WTC11 (cell line): Measurements from ENCODE around the gene PMAIP1.

ENCODE experiments used
- CREB1 ChIP-seq: sonication (generic); formaldehyde crosslinking; IDR thresholded peaks from 2 replicates; pipeline ENCODE4 v1.8.0; 2023; ENCODE audit warnings: mild to moderate bottlenecking, missing genetic modification reagents
- HMGA2 ChIP-seq: fragments of 250-450 bp; sonication (Bioruptor Pico); IDR thresholded peaks from 2 replicates; pipeline ENCODE4 v1.4.0; 2021; ENCODE audit warnings: mild to moderate bottlenecking, moderate library complexity
- ZBTB21 ChIP-seq: sonication (generic); formaldehyde crosslinking; IDR thresholded peaks from 2 replicates; pipeline ENCODE4 v1.8.1; 2023; ENCODE audit warnings: mild to moderate bottlenecking, missing genetic modification reagents, borderline replicate concordance
- TF ChIP-seq, protein P1 (sequence below): fragments of 200-600 bp; IDR thresholded peaks from 2 replicates; pipeline ENCODE4 v1.8.0; 2022; ENCODE audit warnings: antibody characterized with exemption
- TF ChIP-seq, protein P2 (sequence below): sonication (generic); formaldehyde crosslinking; IDR thresholded peaks from 2 replicates; pipeline ENCODE4 v1.8.1; 2022; ENCODE audit warnings: missing genetic modification reagents, borderline replicate concordance

DNA sequence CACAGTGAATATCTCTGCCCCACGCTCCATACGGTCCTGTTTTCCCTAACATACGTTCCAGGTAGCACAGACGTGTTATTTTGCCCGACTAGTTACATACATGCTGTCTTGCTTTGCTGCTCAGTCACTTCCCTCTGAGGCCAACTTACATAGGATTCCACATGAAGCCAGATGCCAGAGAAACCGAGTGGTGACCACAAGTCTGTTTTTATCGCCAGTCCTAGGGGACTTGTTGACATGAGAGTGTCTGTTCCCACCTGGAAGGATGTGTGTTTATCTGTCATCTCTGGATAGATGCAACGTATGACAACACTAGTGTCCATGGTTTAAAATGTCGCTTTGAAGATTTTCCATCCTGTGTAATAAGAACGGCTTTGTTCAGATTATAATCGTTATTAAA, 32.6 kb downstream of the PMAIP1 start:
- TF ChIP-seq, protein P1, sequence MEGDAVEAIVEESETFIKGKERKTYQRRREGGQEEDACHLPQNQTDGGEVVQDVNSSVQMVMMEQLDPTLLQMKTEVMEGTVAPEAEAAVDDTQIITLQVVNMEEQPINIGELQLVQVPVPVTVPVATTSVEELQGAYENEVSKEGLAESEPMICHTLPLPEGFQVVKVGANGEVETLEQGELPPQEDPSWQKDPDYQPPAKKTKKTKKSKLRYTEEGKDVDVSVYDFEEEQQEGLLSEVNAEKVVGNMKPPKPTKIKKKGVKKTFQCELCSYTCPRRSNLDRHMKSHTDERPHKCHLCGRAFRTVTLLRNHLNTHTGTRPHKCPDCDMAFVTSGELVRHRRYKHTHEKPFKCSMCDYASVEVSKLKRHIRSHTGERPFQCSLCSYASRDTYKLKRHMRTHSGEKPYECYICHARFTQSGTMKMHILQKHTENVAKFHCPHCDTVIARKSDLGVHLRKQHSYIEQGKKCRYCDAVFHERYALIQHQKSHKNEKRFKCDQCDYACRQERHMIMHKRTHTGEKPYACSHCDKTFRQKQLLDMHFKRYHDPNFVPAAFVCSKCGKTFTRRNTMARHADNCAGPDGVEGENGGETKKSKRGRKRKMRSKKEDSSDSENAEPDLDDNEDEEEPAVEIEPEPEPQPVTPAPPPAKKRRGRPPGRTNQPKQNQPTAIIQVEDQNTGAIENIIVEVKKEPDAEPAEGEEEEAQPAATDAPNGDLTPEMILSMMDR, result no peak
- no peak for TF ChIP-seq ZBTB21 (CRISPR knock-in tag)
- TF ChIP-seq HMGA2, result no peak
- TF ChIP-seq, protein P2, sequence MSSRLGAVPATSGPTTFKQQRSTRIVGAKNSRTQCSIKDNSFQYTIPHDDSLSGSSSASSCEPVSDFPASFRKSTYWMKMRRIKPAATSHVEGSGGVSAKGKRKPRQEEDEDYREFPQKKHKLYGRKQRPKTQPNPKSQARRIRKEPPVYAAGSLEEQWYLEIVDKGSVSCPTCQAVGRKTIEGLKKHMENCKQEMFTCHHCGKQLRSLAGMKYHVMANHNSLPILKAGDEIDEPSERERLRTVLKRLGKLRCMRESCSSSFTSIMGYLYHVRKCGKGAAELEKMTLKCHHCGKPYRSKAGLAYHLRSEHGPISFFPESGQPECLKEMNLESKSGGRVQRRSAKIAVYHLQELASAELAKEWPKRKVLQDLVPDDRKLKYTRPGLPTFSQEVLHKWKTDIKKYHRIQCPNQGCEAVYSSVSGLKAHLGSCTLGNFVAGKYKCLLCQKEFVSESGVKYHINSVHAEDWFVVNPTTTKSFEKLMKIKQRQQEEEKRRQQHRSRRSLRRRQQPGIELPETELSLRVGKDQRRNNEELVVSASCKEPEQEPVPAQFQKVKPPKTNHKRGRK, result no peak
- TF ChIP-seq CREB1 (CRISPR knock-in tag), result no peak
